T-helper 1 cell (primary cell): ENCODE measurements around the gene WDR93.

Experiments used
- DNase-seq, 5 donors: peaks; one replicate each; pipeline ENCODE4 v3.0.0-alpha.2; 2012 to 2020

The WDR93 gene

DNA sequence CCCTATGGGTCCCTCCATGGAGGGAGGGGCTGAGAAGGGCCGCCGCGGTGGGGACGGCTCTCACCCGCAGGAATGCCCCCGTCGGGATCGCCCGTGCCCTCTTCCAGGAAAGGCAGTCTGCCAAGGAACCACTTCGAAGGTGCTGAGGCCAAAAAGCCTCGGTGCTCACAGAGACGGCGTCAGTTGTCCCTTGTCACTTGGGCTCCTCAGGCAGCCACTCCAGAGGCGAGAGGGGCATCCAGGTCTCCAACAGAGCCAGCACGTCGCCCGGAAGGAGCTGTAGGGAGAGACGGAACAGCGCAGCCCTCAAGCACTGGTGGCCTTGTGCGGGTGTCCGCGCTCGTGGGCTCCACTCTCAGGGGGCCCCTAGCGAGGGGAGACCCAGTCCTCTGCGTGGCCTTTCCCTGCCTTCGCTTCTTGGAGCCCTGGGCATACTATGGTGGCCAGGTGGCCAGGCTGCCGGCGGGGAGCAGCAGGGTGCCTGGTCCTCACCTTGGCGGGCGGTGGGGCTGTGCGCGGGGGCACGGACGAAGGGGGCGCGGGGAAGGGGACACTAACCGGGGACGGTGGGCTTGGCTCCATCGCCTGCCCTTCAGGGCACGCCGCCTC, 59.4 kb downstream of the WDR93 start:
- no peak for DNase-seq

DNA sequence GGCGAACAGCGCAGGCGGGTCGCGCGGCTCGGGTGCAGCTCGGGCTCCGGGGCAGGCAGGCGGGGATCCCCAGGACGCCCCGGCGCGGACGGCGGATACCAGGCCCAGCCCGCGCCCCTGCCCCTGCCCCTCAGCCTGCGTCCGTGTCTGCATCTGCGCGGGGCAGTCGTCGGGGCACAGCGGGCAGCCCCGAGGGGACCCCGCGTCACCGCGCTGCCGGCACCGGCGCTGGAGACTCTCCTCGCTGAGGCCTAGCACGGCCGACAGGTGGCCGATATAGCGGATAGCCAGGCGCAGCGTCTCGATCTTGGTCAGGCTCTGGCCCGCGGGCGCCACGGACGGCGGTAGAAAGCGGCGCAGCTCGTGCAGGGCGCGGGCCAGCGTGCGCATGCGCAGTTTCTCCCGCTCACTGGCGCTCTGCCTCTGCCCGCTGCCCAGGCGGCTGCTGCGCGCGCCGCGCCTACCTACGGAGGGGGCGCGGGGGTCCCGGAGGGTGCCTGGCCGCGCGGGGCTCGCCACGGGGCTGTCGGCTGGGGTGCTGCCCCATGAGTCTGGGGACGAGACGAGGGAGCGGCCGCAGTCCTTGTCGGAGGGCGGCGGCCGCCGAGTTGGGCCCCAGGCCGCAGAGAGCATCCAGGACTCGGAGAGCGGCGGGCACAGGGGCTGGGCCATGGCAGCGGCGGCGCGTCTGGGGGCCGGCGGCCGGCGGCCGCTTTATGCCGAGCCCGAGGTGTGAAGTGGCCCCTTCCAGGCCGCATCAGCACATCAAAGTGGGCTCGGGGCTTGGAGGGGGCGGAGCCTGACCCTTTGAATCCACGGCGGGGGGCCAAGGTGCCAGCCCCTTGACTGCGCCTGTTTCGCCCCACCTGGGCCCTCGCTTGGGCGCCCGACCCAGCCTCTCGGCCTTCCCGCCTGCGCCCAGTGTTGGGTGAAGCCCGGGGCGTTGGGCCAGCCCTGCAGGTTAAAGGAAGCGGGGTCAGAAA, 60.2 kb downstream of the WDR93 start, which contains the start of gene MESP1:
MESP1 (minus strand) TSS at position 690 of the 983 bp plus-strand sequence; CDS start at position 672, 18 bp downstream.
- DNase-seq = peak; percentile 76 to 91 (median 82)

DNA sequence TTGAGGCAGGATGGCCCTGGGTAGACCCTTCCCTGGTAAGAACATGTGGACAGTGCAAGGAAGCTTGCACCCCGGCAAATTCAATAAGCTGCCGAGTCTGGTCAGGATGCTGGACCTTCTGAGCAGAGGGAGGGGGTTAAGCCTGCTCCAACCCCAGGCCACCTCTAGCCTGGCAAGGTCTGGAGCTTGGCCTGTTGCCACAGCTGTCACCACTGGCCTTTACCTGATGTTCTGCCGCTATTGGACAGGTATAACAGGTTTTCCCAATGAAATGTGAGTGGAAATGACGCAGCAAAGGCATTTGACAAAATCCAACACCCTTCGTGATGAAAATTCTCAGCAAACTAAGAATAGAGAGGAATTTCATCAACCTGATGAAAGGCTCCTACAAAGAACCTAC, 61.1 kb downstream of the WDR93 start:
- no peak for DNase-seq

DNA sequence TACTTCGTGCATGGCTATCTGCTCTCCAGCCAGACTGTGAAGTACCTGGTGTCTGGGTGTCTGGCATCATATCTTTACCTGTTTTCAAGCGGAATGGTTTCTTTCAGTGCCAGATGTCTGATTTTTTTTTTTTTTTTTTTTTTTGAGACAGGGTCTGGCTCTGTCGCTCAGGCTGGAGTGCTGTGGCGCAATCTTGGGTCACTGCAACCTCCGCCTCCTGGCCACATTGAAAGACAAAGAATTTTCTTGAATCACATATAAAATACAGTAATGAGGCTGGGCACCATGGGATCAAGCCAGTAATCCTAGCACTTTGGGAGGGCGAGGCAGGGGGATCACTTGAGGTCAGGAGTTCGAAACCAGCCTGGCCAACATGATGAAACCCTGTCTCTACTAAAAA, 63.2 kb downstream of the WDR93 start:
- DNase-seq = no peak

DNA sequence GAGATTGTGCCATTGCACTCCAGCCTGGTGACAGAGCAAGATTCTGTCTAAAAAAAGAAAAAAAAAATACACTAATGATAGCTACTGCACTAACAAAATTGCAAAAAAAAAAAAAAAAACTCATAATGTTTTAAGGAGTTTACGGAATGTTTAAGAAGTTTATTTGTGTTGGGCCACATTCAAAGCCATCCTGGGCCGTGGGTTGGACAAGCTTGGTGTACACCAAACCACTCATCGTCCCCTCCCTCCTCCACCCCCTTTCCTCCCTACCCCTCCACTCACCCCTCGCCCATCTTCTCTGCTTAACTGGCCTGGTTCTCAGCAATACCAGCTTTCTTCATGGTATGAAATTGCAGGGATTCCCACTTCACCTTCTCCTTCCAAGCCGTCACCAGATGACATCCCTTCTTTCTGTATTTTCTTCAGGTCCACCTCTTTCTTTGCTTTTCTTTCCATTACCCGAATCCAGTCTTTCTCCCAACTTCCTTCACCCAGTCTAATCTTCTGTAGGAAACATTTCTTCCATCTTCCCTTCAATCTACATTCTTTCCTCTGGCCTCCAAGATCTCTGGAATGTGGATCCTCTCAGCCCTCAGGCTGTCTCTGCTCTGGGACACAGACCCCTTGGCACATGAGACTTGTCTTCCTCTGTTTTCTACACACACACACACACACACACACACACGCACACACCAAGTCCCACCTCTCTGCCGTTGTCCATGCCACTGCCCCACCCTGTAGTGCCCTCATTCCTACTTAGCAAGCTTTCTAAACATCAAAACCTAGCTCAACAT, 63.9 kb downstream of the WDR93 start:
- no peak for DNase-seq

- no peak for DNase-seq
Measured at GRCh38 chr15:89755701-89756100, 65.1 kb downstream of the WDR93 start.

DNA sequence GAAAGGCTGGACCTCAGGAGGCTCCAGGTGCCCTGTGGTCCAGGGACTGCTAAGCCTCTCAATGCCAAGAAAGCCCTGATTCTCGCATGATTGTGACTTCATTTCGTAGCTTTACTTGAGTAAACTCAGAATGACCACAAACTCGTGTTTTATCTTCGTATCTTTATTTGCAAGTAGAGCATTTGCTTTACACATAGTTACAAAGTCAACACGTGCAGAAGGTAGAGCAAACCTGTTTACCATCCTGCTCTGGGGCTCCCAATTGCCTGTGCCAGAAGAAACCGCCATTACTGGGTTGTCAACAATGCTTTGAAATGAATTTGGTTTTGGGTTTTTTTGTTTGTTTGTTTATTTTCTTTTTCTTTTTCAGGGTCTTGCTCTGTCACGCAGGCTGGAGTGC, 66.3 kb downstream of the WDR93 start:
- no peak for DNase-seq

GRCh38 chr15:89758283-89758682, 67.7 kb downstream of the WDR93 start:
- DNase-seq = no peak

DNA sequence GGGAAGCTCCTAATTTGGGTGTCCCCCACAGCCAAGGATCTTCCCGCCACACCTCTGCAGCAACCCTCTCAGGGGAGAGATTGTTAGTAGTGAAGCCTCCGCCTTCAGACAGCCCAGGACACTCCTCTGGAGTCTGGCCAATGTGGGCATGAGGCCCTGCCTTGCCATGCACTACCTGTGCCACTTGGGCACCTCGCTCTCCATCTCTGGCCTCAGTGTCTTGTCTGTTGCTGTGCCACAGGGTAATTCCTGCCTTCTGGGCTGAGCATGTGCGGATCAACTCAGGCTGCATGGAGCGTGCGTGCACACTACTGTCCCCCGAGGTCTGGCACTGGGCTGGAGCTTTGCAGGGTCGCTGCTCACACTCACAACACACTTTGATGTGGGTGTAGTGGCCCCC, 68.4 kb downstream of the WDR93 start:
- DNase-seq = no peak

DNA sequence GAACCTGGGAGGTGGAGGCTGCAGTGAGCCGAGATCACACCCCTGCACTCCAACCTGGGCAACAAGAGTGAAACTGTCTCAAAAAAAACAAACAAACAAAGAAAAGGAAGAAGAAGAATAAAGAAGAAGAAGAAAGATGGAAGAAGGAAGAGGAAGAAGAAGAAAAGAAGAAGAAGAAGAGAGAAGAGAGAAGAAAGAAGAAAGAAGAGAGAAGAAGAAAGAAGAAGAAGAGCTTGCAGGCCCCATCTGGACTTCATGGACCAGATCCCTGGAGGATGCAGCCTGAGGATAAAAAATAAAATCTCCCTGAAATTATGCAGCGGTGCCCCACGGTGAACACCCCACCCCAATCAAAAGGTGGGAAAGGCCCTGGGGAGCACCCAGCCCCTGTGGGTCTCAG, 69.2 kb downstream of the WDR93 start:
- no peak for DNase-seq

- peak in 4 of 5 donors; percentile 35 to 56 (median 48) for DNase-seq
Measured at GRCh38 chr15:89760303-89761008, 69.8 kb downstream of the WDR93 start.

GRCh38 chr15:89761009-89761831, 70.6 kb downstream of the WDR93 start:
- no peak for DNase-seq

GRCh38 chr15:89761929-89762328, 71.3 kb downstream of the WDR93 start:
- DNase-seq = no peak

- no peak for DNase-seq
Measured at GRCh38 chr15:89765694-89766093, 75.1 kb downstream of the WDR93 start.

- no peak for DNase-seq
Measured at GRCh38 chr15:89766357-89767311, 76.0 kb downstream of the WDR93 start.

DNA sequence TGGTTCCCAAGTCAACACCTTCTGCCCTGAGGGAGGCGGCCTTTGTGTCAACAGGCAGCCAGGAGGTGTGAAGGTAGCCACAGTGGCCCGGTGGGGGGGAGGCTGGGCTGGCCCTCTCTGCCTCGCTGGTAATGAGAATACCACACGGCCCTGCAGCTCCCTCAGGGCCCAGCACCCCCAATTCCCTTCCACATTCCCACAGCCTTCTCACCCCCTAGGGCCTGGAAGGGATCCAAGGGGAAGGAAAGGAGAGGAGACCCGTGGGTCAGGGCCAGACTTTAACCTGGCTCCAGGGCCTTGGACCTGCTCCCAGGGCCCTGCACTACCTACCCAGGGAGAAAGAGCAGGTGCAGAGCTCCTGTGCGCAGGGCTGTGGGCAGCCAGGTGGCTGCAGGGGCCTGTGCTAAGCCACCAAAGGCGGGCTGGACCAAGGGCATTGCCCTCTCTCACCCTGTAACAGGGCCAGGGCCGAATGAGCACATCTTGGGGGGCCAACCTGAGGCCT, 76.9 kb downstream of the WDR93 start:
- DNase-seq = no peak

GRCh38 chr15:89768071-89768500, 77.5 kb downstream of the WDR93 start:
- DNase-seq = no peak

GRCh38 chr15:89769366-89769765, 78.8 kb downstream of the WDR93 start:
- no peak for DNase-seq

DNA sequence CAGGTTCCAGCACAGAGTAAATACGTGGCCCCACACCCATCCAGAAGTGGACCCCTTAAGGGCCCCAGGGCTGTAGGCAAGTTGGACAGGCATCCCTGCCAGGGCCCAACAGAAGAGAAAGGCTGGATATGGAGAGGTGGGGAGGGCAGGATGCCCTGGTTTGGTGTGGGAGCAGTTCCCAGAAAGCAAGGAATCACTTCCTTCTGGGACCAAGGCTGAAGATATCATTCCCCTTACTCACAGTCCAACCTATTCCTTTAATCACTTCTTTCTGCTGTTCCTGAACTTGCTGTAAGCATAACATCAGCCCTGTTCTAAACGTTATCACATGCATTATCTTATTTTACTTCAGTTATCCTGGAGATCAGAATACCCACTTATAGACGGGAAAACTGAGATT, 79.4 kb downstream of the WDR93 start:
- no peak for DNase-seq
